CD4-positive, alpha-beta T cell treated with Interleukin-4 for 4 hours (primary cell): ENCODE results near the gene INTS2.
A peak's percentile ranks its signal among the peaks of the same experiment; 100 is the strongest.
"Not testable (repeated sequence)": the region's sequence is repeated elsewhere in the genome, so short reads cannot be mapped to it uniquely, and the experiment has no call there.

ENCODE experiments used
- DNase-seq: peaks from one replicate; pipeline ENCODE4 v3.0.0-alpha.2; 2020

The INTS2 gene

GRCh38 chr17:61848247-61848646 is 79.5 kb downstream of the INTS2 start:
- DNase-seq = no peak

- no peak for DNase-seq
Measured at GRCh38 chr17:61847659-61848058, 80.1 kb downstream of the INTS2 start.

GRCh38 chr17:61846761-61847375 is 80.9 kb downstream of the INTS2 start:
- DNase-seq = no peak

GRCh38 chr17:61846088-61846487 is 81.7 kb downstream of the INTS2 start:
- DNase-seq = no peak

DNA sequence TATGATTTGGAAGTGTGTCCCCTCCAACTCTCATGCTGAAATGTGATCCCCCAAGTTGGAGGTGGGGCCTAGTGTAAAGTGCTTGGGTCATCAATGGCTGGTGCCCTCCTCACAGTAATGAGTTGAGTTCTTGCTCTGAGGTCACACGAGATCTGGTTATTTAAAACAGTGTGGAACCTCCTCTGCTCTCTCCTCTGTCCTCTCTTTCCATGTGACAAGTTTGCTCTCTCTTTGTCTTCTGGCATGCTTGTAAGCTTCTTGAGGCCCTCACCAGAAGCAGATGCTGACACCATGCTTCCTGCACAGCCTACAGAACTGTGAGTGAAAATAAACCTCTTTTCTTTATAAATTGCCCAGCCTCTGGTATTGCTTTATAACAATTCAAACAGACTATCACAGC is 84.3 kb downstream of the INTS2 start:
- DNase-seq = no peak

GRCh38 chr17:61842899-61843298 is 84.9 kb downstream of the INTS2 start:
- DNase-seq = no peak

DNA sequence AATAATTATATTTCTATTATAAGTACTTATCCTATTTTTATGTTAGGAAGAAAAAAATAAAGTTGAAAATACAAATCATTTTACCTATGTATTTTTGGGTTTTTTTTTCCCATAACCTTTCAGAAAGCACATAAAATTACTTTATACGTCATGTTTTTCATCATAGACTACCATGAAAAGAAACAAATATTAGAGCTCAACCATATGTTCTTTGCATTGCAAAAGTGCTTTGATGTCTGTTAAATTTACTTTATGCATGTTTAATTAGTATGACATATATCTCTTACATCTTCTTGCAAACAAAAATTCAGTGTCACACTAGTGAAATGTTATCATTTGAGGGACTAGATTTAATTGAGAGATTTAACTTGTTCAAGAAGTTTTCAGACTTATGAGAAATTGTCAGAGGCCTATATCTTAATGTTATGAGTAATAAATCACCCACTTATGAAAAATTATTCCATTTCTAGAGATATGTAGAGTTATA is 88.4 kb downstream of the INTS2 start:
- DNase-seq = no peak

DNA sequence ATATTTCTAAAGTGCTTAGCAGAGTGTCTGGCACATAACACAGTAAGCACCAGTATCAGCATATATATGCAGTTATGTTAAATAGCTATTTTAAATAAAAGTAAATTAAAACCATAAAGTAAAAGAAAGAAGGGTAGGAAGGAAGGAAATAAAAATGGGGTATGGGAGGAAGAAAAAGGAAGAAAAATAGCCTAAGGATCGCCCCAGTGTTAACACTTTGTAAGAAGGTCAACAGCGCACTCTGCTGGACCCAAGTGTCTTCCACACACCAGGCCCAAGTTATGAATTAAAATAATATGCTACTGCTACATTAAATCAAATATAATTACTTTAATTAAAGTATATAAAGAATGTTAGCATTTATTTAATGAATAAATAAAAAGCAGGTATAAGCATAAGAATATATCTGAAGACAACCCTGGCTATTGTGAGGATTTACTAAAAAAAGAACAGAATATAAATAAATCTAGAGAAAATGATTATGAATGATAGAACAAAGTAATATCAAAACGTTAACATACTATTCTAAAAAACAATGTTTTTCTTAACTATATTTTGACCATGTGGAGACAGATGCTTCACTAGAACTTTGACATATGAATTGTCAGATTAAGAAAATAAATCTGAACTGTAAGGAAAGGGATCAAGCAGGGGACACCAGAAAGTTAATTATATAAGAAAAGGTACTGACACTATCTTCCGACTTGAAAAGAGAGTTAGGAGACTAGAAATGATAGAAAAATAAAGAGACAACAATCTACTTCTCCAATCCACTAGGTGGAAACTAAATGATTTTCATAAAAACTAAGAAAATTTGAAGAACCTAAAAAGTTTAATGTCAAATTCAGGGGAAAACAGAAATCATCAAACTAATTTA is 90.4 kb downstream of the INTS2 start:
- DNase-seq = peak; percentile 48

DNA sequence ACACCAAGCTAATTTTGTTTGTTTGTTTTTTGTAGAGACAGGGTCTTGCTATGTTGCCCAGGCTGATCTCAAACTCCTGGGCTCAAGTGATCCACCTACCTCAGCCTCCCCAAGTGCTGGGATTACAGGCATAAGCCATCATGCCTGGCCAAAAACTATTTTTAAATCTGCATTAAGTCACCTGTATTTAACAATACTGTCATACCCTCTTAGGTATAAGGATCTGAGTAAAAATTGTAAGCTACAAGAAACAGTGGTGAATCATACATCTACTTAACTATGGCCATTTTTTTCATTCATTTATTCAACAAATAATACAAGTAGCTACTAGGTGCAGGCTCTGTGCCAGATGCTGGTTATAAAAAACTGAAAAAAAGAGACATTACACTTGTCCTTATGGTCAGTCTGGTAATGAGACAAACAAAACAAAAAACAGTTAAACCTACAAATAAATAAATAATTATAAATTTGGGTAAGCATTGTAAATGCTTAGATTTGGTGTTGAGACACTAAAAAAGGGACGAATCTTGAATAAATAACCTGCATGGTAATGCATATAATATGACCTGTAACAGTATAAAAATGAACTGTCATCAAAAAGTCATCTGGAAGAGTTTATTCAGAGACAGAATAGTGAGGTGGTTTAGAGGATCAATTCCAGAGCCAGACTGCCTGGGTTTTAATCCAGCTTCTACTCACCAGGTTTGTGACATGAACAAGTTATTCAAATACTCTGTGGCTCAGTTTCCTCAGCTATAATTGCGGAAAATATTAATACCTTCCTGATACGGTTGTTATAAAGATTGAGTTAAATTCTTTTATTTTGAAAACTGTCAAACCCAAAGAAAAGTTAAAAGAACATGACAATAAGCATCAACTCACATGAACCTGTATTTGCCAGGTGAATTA is 91.3 kb downstream of the INTS2 start:
- no peak for DNase-seq

- DNase-seq = no peak
Measured at GRCh38 chr17:61835606-61836005, 92.2 kb downstream of the INTS2 start.

GRCh38 chr17:61834610-61835009 is 93.2 kb downstream of the INTS2 start:
- DNase-seq = no peak

DNA sequence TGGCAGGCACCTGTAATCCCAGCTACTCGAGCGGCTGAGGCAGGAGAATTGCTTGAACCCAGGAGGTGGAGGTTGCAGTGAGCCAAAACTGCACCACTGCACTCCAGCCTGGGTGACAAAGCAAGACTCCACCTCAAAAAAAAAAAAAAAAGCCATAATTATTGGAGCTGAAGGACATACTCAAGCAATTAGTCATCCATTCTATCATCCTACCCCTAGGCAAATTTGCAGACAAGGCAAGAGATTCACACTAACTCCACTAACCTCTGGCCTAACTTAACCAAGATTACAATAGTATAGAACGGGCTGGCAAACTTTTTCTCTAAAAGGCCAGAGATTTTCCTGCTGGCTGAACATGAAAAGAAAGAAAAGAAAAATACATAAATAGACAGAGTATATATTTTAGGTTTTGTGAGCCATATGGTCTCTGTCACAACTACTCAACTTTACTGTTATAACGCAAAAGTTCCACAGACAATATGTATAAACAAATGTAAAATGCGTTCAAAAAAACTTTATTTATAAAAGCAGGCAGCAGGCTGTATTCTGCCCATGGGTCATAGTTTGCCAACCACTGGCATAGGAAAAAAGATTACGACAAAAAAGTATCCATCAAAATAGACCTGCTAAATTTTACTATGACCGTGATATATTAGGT is 94.1 kb downstream of the INTS2 start:
- DNase-seq = no peak

GRCh38 chr17:61832463-61832862 is 95.3 kb downstream of the INTS2 start:
- no peak for DNase-seq

DNA sequence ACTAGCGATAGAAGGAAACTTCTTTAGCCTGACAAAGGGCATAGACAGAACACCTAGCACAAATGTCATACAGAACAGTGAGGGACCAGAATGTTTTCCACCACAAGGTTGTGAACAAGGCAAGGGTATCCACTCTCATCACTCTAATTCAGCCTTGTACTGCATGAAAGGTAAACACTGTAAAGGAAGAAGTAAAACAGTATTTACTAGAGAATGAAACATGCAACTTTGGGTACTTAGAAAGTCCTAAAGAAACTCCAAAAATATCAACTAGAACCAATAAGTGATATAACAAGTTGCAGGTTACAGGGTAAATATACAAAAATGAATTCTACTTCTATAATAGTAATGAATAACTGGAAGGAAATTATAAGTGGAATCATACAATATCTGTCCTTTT is 96.7 kb downstream of the INTS2 start:
- no peak for DNase-seq

DNA sequence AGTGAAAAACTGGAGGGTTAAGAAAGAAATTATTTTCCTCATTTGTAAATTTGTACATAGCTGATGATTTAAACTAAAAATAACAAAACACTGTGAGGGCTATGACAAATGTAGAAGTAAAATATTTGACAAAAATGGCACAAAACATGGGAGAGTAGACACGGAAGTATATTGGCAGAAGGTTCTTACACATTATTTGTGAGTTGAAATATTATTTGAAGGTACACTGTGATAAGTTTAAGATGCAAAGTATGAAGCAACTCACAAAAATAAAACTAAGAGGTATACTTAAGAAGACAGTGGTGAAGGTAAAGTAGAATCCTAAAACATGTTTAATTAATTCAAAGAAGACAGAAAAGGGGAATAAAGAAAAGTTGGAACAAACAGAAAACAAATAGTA is 99.1 kb downstream of the INTS2 start:
- DNase-seq = no peak

DNA sequence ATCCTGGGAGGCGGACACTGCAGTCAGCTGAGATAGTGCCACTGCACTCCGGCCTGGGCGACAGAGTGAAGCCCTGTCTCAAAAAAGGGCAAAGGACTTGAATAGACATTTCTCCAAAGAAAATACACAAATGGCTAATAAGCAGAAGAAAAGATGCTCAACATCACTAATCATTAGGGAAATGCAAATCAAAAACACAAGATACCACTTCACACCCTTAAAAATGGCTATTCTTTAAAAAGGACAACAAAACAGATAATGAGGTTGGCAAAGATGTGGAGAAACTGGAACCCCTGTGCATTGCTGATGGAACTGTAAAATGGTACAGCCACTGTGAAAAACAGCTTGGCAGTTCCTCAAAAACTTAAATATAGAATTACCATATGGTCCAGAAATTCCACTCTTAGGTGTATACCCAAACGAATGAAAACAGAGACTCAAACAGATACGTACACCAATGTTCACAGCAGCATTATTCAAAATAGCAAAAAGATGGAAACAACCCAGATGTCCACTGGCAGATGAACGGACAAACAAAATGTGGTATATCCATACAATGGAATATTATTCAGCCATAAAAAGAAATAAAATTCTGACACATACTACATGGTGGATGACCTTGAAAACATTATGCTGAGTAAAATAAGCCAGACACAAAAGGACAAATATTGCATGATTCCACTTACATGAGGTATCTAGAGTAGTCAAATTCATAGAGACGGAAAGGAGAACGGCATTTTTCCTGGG is 100.0 kb downstream of the INTS2 start:
- no peak for DNase-seq

GRCh38 chr17:61826866-61827265 is 100.9 kb downstream of the INTS2 start:
- not testable (repeated sequence) for DNase-seq

DNA sequence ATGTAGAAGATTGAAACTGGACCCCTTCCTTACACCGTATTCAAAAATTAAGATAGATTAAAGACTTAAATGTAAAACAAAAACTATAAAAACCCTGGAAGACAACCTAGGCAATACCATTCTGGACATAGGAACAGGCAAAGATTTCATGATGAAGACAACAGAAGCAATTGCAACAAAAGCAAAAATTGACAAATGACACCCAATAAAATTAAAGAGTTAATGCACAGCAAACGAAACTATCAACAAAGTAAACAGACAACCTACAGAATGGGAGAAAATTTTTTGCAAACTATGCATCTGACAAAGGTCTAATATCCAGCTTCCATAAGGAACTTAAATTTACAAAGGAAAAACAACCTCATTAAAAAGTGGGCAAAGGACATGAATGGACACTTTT is 101.6 kb downstream of the INTS2 start:
- not testable (repeated sequence) for DNase-seq

GRCh38 chr17:61825448-61826137 is 102.2 kb downstream of the INTS2 start:
- no peak for DNase-seq

DNA sequence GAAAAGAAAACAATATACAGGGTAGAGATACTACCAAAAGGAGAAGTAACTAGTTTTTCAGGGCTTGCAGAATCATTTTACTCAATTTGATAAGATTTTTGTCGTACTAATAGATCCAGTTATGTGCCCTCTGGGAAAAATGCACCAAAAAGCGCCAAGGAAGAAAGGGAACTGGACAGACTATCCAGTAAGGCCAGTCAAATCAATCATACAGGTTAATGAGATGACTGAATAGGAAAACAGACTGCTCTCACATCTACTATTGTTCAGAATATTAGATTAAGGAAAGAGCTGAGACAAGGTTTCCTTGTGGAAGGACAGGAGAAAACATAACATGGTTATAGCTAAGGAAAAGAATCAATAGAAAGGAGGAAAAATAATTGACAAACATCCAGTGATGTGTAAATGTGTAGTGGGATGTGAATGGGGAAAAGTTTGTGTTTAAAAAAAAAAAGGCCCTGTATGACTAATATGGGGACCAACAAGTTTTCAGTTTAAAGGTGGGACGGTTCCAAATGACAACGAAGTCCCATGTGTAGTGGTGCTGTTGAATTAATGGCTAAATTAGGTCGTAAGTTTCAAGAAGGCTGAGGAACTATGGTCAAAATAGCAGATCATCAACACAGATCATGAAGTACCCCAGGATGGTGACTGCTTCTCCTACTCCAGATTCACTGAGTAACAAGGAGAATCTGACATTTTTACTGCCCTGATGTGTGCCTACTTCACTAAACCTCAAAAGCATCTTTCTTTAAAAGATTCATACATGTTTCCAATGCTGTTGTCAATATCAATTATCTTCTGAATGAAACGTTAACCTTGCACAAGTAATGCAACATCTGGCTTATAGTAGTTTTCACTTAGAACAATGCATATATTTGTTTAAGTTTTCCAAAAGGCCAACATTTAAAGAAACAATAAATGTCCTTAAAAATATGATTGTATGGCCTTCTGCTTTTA is 105.2 kb downstream of the INTS2 start:
- DNase-seq = no peak
